H1 (cell line): ENCODE results near the gene CNIH1. TPM values are rescaled to one million over a fixed set of nuclear protein-coding genes. Genes with fewer than 3 reads are reported as not detected.

ENCODE experiments used
- CHD7 ChIP-seq: fragments of 300-600 bp; sonication (generic); IDR thresholded peaks from 2 replicates; pipeline ENCODE4 v1.7.1; 2012; ENCODE audit warnings: low read length, moderate library complexity, mild to moderate bottlenecking, inconsistent platforms; ENCODE audit not compliant: insufficient replicate concordance
- FOSL1 ChIP-seq: IDR thresholded peaks from 2 replicates; pipeline ENCODE4 v1.6.1; 2011; ENCODE audit warnings: mild to moderate bottlenecking, low read depth, low read length, moderate library complexity; ENCODE audit not compliant: insufficient read depth
- POLR2AphosphoS5 ChIP-seq: IDR thresholded peaks from 2 replicates; pipeline ENCODE4 v1.6.1; 2011; ENCODE audit warnings: low read depth, low read length
- RNF2 ChIP-seq: fragments of 200-900, 300-1000 bp; sonication (generic); IDR thresholded peaks from 2 replicates; pipeline ENCODE4 v1.7.1; 2016; ENCODE audit warnings: borderline replicate concordance, low read depth, mild to moderate bottlenecking, antibody characterized with exemption, low read length; ENCODE audit not compliant: poor library complexity, severe bottlenecking; ENCODE audit errors: missing control alignments
- RXRA ChIP-seq: IDR thresholded peaks from 2 replicates; pipeline ENCODE4 v1.6.1; 2011; ENCODE audit warnings: low read depth, mild to moderate bottlenecking, low read length, moderate library complexity; ENCODE audit not compliant: insufficient read depth
- TAF7 ChIP-seq: optimal IDR thresholded peaks from 2 replicates; pipeline ENCODE3; 2011; ENCODE audit warnings: low read depth, mild to moderate bottlenecking, inconsistent platforms, low read length, moderate library complexity, borderline replicate concordance
- polyA plus RNA-seq, 7 experiments: library from polyadenylated mRNA; depleted of rRNA in 3 of 7; stranded (reverse) in 5 of 7; unstranded in 2 of 7; fragments of >200 nt in 5 of 7; fragments of 200-250 nt in 2 of 7; gene quantifications; 1 replicate in 5 of 7; 2 replicates in 1 of 7; 4 replicates in 1 of 7; pipeline versions ENCODE4 v1.2.1 to v1.2.3, GENCODE V29; 2011 to 2013; ENCODE audit warnings: missing spikeins in 2 of 7, mixed read lengths in 2 of 7
- total RNA-seq: library from RNA; stranded (reverse); fragmentation: NEBNext Ultra II Directional; extraction: Animal tissue kit (Norgen Biotek cat#: 25700); gene quantifications from 2 replicates; pipeline ENCODE4 v1.2.1, GENCODE V29; 2021

Gene CNIH1
- total and polyA plus RNA-seq, 2 of the 8 experiments (the other 6 are each of a cell fraction or from before 2014, with no cell fraction given): 119 to 333 TPM

- TF ChIP-seq CHD7 (no peak), RXRA (no peak), POLR2AphosphoS5 (no peak), TAF7 (no peak), RNF2 (no peak), FOSL1 (no peak)
Measured at GRCh38 chr14:54478636-54479215, 37.6 kb upstream of the CNIH1 start (continued).
